GM12878 (cell line): Measurements from ENCODE around the gene HYDIN. TPM values are rescaled to one million over a fixed set of nuclear protein-coding genes. Genes with fewer than 3 reads are reported as not detected.

Source experiments
- BRCA1 ChIP-seq: IDR thresholded peaks from 2 replicates; pipeline ENCODE4 v1.6.1; 2011; ENCODE audit warnings: low read depth, low read length, improper control_type of control experiment
- DPF2 ChIP-seq: fragments of 450-650 bp; IDR thresholded peaks from 2 replicates; pipeline ENCODE4 v1.6.1; 2017; ENCODE audit warnings: mild to moderate bottlenecking
- HDAC6 ChIP-seq: fragments of 200-600 bp; sonication (generic); IDR thresholded peaks from one replicate; pipeline ENCODE4 v1.8.0; 2017; ENCODE audit warnings: antibody characterized with exemption; ENCODE audit not compliant: unreplicated experiment
- HSF1 ChIP-seq: fragments of 150-350 bp; IDR thresholded peaks from 2 replicates; pipeline ENCODE4 v1.6.1; 2014; ENCODE audit warnings: mild to moderate bottlenecking, low read depth, low read length
- KDM1A ChIP-seq: fragments of 200-600 bp; sonication (generic); IDR thresholded peaks from 2 replicates; pipeline ENCODE4 v1.6.1; 2016; ENCODE audit warnings: borderline replicate concordance
- LARP7 ChIP-seq: fragments of 450-650 bp; IDR thresholded peaks from 2 replicates; pipeline ENCODE4 v1.6.1; 2017; ENCODE audit warnings: mild to moderate bottlenecking
- MTA2 ChIP-seq: fragments of 450-650 bp; IDR thresholded peaks from 2 replicates; pipeline ENCODE4 v1.6.1; 2016; ENCODE audit warnings: low read depth, mild to moderate bottlenecking, moderate library complexity
- MTA3 ChIP-seq: IDR thresholded peaks from 2 replicates; pipeline ENCODE4 v1.6.1; 2012; ENCODE audit warnings: low read length, inconsistent platforms, borderline replicate concordance
- NFYA ChIP-seq: IDR thresholded peaks from 2 replicates; pipeline ENCODE4 v1.6.1; 2011; ENCODE audit warnings: low read depth, mild to moderate bottlenecking, low read length, improper control_type of control experiment, borderline replicate concordance
- PRDM15 ChIP-seq: fragments of 450-650 bp; formaldehyde crosslinking; IDR thresholded peaks from 2 replicates; pipeline ENCODE4 v1.4.0; 2020; ENCODE audit warnings: mild to moderate bottlenecking, moderate library complexity
- RCOR1 ChIP-seq: conservative IDR thresholded peaks from 2 replicates; pipeline ENCODE4 v1.6.1; 2012; ENCODE audit warnings: low read depth, low read length, improper control_type of control experiment
- RELA ChIP-seq: fragments of 450-650 bp; IDR thresholded peaks from 2 replicates; pipeline ENCODE4 v1.8.0; 2014; ENCODE audit warnings: borderline replicate concordance; ENCODE audit not compliant: partially characterized antibody
- SMAD1 ChIP-seq: fragments of 450-650 bp; IDR thresholded peaks from 2 replicates; pipeline ENCODE4 v1.6.1; 2018; ENCODE audit warnings: mild to moderate bottlenecking, low read depth; ENCODE audit not compliant: partially characterized antibody
- SPI1 ChIP-seq: IDR thresholded peaks from 2 replicates; pipeline ENCODE4 v1.6.1; 2011; ENCODE audit warnings: low read depth, mild to moderate bottlenecking, low read length, moderate library complexity, borderline replicate concordance; ENCODE audit not compliant: insufficient read depth
- TCF12 ChIP-seq: IDR thresholded peaks from 2 replicates; pipeline ENCODE4 v1.6.1; 2011; ENCODE audit warnings: low read depth, mild to moderate bottlenecking, low read length
- USF2 ChIP-seq: IDR thresholded peaks from 2 replicates; pipeline ENCODE4 v1.6.1; 2011; ENCODE audit warnings: low read depth, low read length, improper control_type of control experiment, borderline replicate concordance
- WRNIP1 ChIP-seq: IDR thresholded peaks from 2 replicates; pipeline ENCODE4 v1.6.1; 2011; ENCODE audit warnings: low read depth, low read length, improper control_type of control experiment, borderline replicate concordance
- ZNF24 ChIP-seq: fragments of 450-650 bp; IDR thresholded peaks from 2 replicates; pipeline ENCODE4 v1.6.1; 2017; ENCODE audit warnings: antibody characterized with exemption, mild to moderate bottlenecking
- polyA plus RNA-seq, 11 experiments: library from polyadenylated mRNA; depleted of rRNA in 4 of 11; unstranded in 6 of 11; stranded (reverse) in 5 of 11; fragments of >200 nt; fragmentation: Nextera tagmentation in 4 of 11; fragmentation: Illumina TruSeq in 1 of 11; extraction: Ambion mirVana in 4 of 11; extraction: Trizol in 1 of 11; gene quantifications; 1 replicate in 1 of 11; 2 replicates in 10 of 11; pipeline versions ENCODE4 v1.2.1 to v1.2.3, GENCODE V29; 2011 to 2016; ENCODE audit warnings: inconsistent platforms in 2 of 11, missing spikeins in 2 of 11, low read depth in 1 of 11
- total RNA-seq, 4 experiments: library from RNA; depleted of rRNA in 3 of 4; stranded (reverse); fragments of >200 nt in 3 of 4; fragmentation: Illumina TruSeq in 1 of 4; extraction: Trizol in 1 of 4; gene quantifications; 2 replicates each; pipeline versions ENCODE4 v1.2.1 to v1.2.3, GENCODE V29; 2013 to 2021
- TF ChIP-seq, protein P1 (sequence below), 3 experiments: IDR thresholded peaks in 2 of 3; conservative IDR thresholded peaks in 1 of 3; 2 replicates each; pipeline ENCODE4 v1.5.1; 2011; ENCODE audit warnings: low read depth in 3 of 3, low read length in 3 of 3, mild to moderate bottlenecking in 3 of 3, control low read depth in 2 of 3, moderate library complexity in 2 of 3, inconsistent platforms in 1 of 3, mixed read lengths in 1 of 3; ENCODE audit not compliant: control insufficient read depth in 2 of 3, insufficient read depth in 1 of 3; ENCODE audit errors: extremely low read depth in 1 of 3
- TF ChIP-seq, protein P2 (sequence below): fragments of 450-650 bp; IDR thresholded peaks from 2 replicates; pipeline ENCODE4 v1.6.1; 2017; ENCODE audit warnings: mild to moderate bottlenecking, low read depth, inconsistent platforms; ENCODE audit not compliant: poor library complexity, severe bottlenecking

HYDIN gene
- total and polyA plus RNA-seq, 10 of the 15 experiments (the other 5 are each of a cell fraction or from before 2014, with no cell fraction given): 0.01 to 0.30 (median 0.10) TPM; not detected in 7

GRCh38 chr16:70800781-70801480, 429.6 kb downstream of the HYDIN start, which contains the start of gene VAC14 (continued):
- no peak for TF ChIP-seq ZNF24
- TF ChIP-seq KDM1A: no peak
- no peak for TF ChIP-seq RCOR1
- TF ChIP-seq HDAC6: no peak
- peak; percentile 82 for TF ChIP-seq USF2
- TF ChIP-seq SPI1: peak; percentile 73
- TF ChIP-seq SMAD1: no peak
- no peak for TF ChIP-seq HSF1
- no peak for TF ChIP-seq BRCA1
- TF ChIP-seq LARP7: peak; percentile 90
- TF ChIP-seq, protein P1, sequence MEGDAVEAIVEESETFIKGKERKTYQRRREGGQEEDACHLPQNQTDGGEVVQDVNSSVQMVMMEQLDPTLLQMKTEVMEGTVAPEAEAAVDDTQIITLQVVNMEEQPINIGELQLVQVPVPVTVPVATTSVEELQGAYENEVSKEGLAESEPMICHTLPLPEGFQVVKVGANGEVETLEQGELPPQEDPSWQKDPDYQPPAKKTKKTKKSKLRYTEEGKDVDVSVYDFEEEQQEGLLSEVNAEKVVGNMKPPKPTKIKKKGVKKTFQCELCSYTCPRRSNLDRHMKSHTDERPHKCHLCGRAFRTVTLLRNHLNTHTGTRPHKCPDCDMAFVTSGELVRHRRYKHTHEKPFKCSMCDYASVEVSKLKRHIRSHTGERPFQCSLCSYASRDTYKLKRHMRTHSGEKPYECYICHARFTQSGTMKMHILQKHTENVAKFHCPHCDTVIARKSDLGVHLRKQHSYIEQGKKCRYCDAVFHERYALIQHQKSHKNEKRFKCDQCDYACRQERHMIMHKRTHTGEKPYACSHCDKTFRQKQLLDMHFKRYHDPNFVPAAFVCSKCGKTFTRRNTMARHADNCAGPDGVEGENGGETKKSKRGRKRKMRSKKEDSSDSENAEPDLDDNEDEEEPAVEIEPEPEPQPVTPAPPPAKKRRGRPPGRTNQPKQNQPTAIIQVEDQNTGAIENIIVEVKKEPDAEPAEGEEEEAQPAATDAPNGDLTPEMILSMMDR (IDR thresholded peaks at IDR 0.05 in 2 of 3, conservative IDR thresholded peaks at IDR 0.05 in 1 of 3; ENCODE audit: control insufficient read depth in 2 of 3, extremely low read depth in 1 of 3, insufficient read depth in 1 of 3, low read depth in 3 of 3, low read length in 3 of 3): no peak
- no peak for TF ChIP-seq MTA2
- no peak for TF ChIP-seq MTA3
- TF ChIP-seq DPF2: peak; percentile 68
- TF ChIP-seq RELA: peak; percentile 46
- no peak for TF ChIP-seq NFYA
- no peak for TF ChIP-seq WRNIP1
- TF ChIP-seq, protein P2, sequence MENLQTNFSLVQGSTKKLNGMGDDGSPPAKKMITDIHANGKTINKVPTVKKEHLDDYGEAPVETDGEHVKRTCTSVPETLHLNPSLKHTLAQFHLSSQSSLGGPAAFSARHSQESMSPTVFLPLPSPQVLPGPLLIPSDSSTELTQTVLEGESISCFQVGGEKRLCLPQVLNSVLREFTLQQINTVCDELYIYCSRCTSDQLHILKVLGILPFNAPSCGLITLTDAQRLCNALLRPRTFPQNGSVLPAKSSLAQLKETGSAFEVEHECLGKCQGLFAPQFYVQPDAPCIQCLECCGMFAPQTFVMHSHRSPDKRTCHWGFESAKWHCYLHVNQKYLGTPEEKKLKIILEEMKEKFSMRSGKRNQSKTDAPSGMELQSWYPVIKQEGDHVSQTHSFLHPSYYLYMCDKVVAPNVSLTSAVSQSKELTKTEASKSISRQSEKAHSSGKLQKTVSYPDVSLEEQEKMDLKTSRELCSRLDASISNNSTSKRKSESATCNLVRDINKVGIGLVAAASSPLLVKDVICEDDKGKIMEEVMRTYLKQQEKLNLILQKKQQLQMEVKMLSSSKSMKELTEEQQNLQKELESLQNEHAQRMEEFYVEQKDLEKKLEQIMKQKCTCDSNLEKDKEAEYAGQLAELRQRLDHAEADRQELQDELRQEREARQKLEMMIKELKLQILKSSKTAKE: no peak
- no peak for TF ChIP-seq TCF12
- no peak for TF ChIP-seq PRDM15 (CRISPR knock-in tag)
